ENCODE data around the gene OS9.

OS9 gene

DNA sequence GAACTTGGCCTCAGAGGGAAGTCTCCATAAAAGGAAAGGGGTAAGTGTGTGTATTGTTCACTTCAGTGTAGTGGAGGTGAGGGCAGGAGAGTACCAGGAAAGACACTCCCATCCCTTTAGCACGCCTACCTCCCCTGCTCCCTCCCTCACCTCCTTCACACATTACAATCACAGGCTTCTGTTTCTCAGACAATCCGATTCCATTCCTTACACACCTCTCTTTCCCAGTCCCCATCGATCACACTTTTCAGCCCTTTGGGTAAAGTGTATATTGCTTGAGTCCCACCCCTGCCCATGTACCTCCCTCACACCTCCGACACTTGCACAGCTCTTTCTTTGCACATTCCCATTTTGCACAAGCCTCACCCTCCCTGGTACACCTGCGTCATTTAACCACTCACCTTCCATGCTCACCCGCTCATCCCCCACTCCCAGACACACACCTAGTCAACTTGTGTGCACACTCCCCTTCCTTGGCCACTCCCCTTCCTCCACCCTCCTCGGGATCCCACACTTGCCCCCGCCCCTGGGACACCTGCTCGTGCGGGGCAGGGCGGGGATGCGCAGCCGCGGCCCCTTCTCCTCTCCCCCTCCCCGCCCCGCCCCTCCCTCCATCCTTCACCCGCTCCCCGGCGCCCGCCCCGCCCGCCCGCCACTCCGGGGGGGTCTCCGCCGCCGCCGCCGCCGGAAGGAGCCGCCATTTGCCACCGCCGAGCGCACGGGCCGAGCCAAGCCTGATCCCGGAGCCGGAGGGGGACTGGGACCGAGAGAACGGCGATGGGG lies 60.7 kb downstream of the OS9 start, which contains the start of gene MARCHF9:
MARCHF9 (plus strand) TSS at position 693 of the 783 bp plus-strand sequence. CDS start 426 bp downstream, outside the sequence.
- DNase-seq (ENCODE audit: low read depth) = peak; percentile 59

DNA sequence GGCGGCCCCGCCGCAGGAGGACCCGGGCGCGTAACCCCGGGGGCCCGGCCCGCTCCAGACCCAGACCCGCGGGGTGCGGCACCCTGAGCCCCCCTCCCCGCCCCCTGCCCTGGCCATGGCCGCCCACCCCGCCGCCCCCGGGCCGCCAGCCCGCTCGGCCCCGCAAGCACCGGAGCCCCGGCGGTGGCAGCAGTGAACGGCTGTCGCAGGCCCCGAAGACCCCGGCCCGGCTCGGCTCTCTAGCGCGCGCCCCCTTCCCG lies 61.2 kb downstream of the OS9 start:
- DNase-seq (ENCODE audit: low read depth) = no peak

DNA sequence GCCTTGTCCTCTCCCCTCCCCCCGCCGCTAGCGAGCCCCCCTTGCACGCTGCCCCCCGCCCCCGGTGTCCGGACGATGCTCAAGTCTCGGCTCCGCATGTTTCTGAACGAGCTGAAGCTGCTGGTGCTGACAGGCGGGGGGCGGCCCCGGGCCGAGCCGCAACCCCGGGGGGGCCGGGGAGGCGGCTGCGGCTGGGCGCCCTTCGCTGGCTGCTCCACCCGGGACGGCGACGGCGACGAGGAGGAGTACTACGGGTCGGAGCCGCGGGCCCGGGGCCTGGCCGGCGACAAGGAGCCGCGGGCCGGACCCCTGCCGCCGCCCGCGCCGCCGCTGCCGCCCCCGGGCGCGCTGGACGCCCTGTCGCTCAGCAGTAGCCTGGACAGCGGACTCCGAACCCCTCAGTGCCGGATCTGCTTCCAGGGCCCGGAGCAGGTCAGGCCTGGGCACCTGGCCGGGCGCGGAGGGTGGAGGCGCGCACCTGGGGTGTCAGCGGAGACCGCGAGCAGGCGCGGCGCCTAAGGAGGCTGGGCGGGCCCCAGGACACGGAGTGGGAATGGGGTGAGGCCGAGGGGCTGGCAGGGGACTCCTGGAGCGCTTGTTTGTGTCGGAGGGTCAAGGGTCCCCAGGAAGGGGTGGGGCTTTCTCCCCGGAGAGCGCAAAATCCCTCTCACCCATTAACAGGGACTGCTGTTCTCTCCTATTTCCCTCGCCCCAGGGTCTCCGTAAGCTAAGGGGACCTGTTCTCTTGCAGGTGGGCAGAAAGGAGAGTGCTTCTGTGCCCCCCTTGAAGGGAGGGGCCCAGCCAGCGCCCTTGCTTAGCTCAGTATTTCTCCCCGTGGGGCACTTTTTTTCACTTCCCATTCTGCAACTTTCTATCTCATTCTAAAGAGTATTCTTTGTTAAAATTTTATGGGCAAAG lies 61.8 kb downstream of the OS9 start:
- DNase-seq (ENCODE audit: low read depth) = no peak

DNA sequence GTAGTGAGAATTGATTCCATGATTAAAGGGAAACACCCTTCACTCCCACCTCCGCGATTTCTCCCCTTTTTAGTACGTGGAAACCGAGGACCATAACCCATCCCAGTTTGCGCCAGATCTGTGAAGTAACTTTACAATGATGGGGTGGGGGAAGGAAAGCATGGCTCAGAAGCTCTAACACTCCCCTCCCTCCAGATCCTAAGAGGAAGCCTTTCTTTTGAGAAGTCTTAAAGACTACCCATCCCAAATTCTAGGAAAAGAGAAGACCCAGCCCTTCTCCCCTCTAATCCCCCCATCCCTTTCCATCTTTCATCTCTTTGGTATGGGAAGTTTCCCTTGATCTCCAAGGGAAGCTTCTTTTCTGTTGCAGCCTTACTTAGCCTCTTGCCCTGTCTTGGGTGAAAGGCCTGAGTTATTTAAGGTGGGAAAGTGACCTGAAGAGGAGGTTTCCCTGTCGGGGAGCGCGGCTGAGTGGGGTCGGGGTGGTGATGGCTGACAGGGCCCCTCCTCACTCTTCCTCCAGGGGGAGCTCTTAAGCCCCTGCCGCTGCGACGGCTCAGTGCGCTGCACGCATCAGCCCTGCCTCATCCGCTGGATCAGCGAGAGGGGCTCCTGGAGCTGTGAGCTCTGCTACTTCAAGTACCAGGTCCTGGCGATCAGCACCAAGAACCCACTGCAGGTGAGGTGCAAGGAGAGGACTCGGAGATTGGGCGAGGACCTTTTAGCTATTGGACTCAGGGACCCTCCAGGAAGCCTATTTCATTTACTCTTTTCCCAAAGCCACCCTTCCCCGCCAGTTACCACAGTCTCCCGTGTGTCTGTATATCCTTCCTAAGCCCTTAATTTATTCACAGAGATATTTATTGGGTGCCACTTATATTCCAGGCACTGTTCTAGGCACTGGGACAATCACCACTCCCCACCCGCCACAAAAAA lies 62.7 kb downstream of the OS9 start:
- peak; percentile 52 for DNase-seq (ENCODE audit: low read depth)

- DNase-seq (ENCODE audit: low read depth) = no peak
Measured at GRCh38 chr12:57757771-57758170, 63.8 kb downstream of the OS9 start.

GRCh38 chr12:57758552-57759359 lies 64.8 kb downstream of the OS9 start:
- DNase-seq (ENCODE audit: low read depth) = no peak

DNA sequence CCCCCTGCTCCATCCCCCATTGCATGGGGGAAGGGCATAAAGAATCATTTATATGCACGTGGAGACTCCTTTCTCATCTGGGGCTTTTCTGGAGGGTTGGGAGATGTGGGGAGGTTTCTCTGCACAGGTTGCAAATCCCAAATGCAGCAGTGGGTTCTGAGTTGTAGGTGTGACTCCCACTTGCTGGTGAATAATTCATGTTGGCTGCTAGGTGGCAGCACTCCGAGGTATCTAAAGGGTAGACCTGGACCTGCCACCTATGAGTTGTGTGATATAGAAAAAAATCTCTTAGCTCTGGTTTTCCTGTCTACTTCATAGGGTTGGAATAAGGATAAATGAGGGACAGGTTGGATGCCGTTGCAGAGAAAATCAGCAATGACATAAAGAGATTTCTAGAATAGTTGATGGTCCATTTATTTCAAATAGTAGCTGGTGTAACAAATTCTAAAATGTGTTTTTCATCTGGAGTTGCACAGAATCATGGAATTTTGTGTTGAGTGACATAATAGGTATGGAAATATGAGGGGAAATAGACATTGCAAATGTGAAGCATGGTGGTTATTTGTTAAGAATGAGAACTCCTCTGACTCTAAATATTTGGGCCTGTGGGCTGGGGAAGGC lies 65.5 kb downstream of the OS9 start:
- no peak for DNase-seq (ENCODE audit: low read depth)

DNA sequence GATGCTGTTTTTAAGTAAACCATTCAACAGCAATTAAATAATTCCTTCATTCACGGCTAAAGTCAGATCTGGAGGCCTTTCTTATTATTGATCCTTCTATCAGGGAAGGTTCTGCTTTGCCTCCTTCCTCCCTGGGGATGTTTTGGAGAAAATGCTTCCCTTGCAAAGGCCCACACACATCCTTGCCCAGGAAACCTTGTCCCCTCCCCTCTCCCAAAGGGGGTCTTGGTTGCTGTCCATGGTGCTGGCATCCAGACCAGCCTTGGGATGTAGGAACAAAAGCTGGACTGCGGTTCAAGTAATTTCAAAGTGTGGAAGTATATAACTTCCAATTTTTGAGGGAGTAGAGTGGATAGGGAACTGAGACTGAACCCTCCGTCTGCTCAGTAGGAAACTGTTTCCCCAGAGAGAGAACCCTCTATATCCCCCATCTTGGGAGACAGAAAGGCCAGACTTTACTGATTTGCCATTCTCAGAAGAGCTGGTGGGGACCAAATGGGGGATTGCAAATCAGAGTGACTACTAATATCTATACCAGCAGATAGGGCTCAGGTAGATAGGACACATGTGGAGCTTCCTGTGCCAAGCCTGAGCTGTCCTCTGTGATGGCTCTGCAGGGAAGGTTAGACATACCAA lies 66.5 kb downstream of the OS9 start:
- no peak for DNase-seq (ENCODE audit: low read depth)

DNA sequence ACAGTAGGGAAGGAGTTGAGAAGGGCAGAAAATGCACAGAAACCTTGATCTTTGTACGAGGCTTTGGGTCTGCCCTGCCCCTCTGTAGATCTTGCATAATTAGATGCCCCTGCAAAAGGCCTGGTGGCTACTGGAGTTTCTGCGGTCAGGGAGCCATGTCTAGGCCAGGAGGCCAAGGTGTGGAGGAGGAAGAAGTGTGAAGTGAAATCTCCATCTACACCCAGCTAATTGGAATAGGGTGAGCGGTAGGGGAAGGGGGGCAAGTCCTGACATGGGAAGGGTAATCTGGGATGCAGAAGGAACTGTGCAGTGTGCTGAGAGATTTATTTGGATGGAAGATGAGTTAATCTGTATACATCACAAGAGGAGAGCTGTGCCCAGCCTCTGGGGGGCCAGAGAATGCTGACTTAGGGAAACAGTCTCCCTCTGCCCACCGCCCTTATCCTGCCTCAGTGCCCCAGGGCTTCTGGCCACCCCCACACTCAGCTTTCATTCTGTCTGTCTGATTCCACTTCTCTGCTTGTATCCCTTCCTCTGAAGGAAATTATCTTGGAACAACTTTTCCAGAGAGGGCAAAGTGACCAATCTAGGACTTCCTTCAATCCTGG lies 67.6 kb downstream of the OS9 start:
- DNase-seq (ENCODE audit: low read depth) = no peak

DNA sequence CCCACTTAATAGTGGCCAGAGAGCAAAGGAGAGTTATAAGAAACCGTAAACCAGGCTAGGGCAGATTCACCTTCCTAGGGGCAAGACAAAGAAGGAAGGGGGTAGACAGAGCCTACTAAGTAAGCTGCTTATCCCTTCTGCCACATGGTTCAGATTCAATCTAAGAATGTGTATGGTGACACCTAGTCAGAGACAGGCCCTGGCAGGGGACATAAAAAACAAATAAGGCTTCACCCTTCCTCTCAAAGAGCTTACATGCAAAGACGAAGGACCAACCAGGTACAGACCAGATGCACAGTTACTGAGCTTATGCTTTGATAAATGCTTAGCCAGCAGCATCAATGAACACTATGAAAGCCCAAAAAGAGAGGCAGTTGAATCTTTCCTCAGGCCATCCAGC lies 68.5 kb downstream of the OS9 start:
- no peak for DNase-seq (ENCODE audit: low read depth)

DNA sequence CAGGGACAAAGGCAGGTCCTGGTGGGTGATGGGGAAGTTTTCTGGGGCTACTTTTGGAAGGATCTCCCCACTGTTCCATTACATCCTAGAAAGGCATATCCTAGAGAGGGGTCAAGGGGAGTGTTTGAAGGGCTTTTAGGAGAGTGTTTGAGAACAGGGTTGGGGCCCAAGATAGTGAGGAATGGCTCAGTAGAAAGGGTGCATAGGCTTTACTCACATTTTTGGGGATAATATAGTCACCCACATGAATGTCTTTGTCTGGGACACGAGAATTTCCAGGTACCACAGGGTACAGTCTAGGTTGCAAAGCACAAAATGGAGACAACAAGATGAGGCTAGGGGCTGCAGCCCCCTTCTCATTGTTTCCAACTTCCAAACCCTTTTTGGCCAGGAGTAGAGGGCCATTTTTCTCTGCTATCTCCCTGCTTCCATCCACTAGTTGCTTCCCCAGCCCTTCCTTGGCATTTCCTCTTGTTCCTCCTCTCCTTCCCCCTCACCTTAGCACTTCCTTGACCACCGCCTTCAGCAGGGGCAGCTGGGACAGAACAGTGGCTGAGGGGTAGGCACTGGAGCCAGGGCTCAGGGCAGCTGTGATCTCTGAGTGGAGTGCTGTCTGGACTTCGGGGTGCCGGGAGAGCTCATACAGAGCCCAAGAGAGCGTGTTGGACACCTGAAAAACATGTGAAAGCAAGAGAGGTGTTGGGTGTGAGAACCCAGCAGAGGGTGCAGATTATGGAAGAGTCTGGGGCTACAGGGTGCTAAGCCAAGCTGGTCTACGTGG lies 70.1 kb downstream of the OS9 start:
- DNase-seq (ENCODE audit: low read depth) = no peak

- no peak for DNase-seq (ENCODE audit: low read depth)
Measured at GRCh38 chr12:57764662-57765002, 70.7 kb downstream of the OS9 start.

DNA sequence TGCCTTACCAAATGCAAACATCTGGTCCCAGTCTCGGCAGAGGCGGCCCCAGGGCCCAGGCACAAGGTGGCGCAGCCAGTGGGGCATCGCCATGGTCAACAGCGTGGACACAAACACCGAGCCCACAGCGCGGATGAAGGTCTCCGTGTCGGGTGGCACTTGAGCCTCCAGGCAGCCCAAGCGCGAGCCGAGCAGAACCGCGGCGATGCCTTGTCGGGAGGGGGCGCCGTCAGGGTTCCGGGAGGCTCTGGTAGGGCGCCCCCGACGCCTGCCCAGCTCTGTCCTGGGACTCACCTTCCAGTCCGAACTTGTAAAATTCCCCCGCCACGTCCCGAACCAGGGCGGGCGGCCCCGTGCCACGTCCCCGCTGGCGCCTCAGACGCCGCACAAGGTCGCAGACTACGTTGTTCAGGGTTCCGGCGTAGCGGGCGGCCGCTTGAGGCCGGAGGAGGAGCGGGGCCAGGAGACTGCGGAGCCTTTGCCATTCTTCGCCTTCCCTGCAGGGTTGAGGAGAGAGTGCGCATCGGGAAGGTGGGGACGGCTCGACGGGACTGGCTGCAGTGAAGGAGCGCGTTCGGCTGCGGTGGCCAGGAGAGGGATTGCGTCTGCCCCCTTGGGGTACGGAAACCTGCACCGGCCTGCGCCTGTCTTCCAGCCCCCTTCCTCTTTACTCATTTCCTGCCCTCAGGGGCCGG lies 71.2 kb downstream of the OS9 start:
- no peak for DNase-seq (ENCODE audit: low read depth)

- no peak for DNase-seq (ENCODE audit: low read depth)
Measured at GRCh38 chr12:57765698-57766463, 71.9 kb downstream of the OS9 start.

DNA sequence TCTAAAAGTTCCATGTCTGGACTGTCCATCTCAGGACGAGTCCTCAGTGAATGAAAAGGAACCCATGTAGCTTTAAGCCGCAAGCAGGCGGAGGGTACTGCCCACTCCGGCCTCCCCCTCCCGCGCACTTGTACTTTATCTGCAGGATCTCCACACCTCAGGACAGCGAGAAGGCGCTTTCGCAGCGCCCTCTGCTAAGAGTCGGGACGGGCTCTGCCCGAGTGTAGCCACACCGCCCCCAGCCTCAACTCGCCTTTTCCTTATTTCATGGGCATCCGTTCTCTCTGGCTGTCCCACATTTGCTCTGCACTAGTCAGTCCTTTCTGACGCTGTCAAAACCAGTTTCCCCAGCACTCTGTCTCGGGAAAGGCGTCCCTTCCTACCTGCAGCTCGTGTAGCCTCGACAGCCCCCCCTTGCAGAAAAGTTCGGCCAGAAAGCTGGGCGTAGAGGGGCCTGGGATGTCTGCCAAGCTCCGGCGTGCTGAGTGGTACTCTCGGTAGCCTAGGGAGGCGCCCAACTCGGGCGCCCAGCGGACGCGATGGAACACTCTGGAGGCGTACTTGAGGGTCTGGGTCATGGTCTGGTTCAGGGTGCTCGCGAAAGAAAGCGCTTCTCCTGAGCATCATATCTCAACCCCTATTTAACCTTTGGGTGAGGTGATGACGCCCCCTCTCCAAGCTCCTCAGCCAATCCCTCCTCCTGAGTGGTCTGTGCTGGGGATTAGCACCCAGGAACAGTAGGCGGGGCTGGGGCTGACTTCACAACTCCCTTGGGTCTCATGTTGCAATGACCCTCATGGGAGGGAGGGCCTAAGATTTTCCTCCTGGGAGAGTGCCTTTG lies 72.8 kb downstream of the OS9 start, which contains the start of gene CYP27B1:
CYP27B1 (minus strand) TSS at position 615 of the 841 bp plus-strand sequence; CDS start at position 578, 37 bp downstream.
- DNase-seq (ENCODE audit: low read depth) = no peak

GRCh38 chr12:57767305-57767698 lies 73.4 kb downstream of the OS9 start:
- no peak for DNase-seq (ENCODE audit: low read depth)

DNA sequence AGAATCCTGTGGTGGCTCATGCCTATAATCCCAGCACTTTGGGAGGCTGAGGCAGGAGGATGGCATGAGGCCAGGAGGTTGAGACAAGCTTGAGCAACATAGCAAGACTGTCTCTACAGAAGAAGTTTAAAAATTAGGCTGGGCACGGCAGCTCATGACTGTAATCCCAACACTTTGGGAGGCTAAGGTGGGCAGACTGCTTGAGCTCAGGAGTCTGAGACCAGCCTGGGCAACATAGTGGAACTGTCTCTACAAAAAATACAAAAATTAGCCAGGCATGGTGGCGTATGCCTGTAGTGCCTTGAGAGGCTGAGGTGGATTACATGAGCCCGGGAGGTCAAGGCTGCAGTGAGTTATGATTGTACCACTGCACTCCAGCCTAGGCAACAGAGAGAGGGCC lies 73.9 kb downstream of the OS9 start:
- no peak for DNase-seq (ENCODE audit: low read depth)
